GM12878 (cell line): ENCODE data around the gene CTSK. TPM values are rescaled to one million over a fixed set of nuclear protein-coding genes. Genes with fewer than 3 reads are reported as not detected.

Experiments used
- JUNB ChIP-seq: IDR thresholded peaks from 2 replicates; pipeline ENCODE4 v1.6.1; 2016; ENCODE audit warnings: antibody characterized with exemption, mild to moderate bottlenecking
- MAX ChIP-seq: IDR thresholded peaks from 2 replicates; pipeline ENCODE4 v1.6.1; 2012; ENCODE audit warnings: low read depth, low read length, improper control_type of control experiment
- NR2C1 ChIP-seq: fragments of 450-650 bp; IDR thresholded peaks from 2 replicates; pipeline ENCODE4 v1.6.1; 2017; ENCODE audit warnings: antibody characterized with exemption, mild to moderate bottlenecking, moderate library complexity
- SIN3A ChIP-seq: IDR thresholded peaks from 2 replicates; pipeline ENCODE4 v1.6.1; 2012; ENCODE audit warnings: low read depth, low read length, improper control_type of control experiment
- ZBED1 ChIP-seq: IDR thresholded peaks from 2 replicates; pipeline ENCODE4 v1.6.1; 2016; ENCODE audit warnings: borderline replicate concordance
- ZNF24 ChIP-seq: fragments of 450-650 bp; IDR thresholded peaks from 2 replicates; pipeline ENCODE4 v1.6.1; 2017; ENCODE audit warnings: antibody characterized with exemption, mild to moderate bottlenecking
- polyA plus RNA-seq, 11 experiments: library from polyadenylated mRNA; depleted of rRNA in 4 of 11; unstranded in 6 of 11; stranded (reverse) in 5 of 11; fragments of >200 nt; fragmentation: Nextera tagmentation in 4 of 11; fragmentation: Illumina TruSeq in 1 of 11; extraction: Ambion mirVana in 4 of 11; extraction: Trizol in 1 of 11; gene quantifications; 1 replicate in 1 of 11; 2 replicates in 10 of 11; pipeline versions ENCODE4 v1.2.1 to v1.2.3, GENCODE V29; 2011 to 2016; ENCODE audit warnings: inconsistent platforms in 2 of 11, missing spikeins in 2 of 11, low read depth in 1 of 11
- total RNA-seq, 4 experiments: library from RNA; depleted of rRNA in 3 of 4; stranded (reverse); fragments of >200 nt in 3 of 4; fragmentation: Illumina TruSeq in 1 of 4; extraction: Trizol in 1 of 4; gene quantifications; 2 replicates each; pipeline versions ENCODE4 v1.2.1 to v1.2.3, GENCODE V29; 2013 to 2021
- TF ChIP-seq, protein P1 (sequence below): fragments of 450-650 bp; IDR thresholded peaks from 2 replicates; pipeline ENCODE4 v1.6.1; 2017; ENCODE audit warnings: mild to moderate bottlenecking, moderate library complexity
- TF ChIP-seq, protein P2 (sequence below): fragments of 450-650 bp; IDR thresholded peaks from 2 replicates; pipeline ENCODE4 v1.6.1; 2016; ENCODE audit warnings: mild to moderate bottlenecking

The CTSK gene
- total and polyA plus RNA-seq, 10 of the 15 experiments (the other 5 are each of a cell fraction or from before 2014, with no cell fraction given) = 0.40 to 3.1 (median 0.83) TPM

DNA sequence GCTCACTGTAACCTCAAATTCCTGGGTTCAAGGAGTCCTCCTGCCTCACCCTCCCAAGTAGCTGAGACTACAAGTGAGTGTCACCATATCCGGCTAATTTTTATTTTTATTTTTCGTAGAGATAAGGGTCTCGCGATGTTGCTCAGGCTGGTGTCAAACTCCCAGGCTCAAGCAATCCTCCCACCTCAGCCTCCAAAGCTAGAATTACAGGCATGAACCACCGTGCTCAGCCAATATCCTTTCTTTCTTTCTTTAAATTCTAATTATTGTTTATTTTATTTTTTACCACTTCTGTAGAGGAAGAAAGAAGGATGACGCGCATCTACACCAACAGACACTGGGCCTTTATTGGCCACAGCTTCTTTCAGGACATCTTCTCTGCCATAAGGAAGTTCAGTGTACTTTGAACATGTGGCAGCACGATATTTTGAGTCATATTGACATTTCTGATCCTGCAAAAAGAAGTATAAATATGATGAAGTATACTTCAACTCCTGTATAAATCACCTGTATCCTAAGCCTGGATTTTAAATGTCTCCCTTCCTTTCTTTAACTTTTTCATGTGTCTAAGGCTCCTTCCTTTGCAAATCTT lies 58.2 kb downstream of the CTSK start (continued):
- TF ChIP-seq, protein P1, sequence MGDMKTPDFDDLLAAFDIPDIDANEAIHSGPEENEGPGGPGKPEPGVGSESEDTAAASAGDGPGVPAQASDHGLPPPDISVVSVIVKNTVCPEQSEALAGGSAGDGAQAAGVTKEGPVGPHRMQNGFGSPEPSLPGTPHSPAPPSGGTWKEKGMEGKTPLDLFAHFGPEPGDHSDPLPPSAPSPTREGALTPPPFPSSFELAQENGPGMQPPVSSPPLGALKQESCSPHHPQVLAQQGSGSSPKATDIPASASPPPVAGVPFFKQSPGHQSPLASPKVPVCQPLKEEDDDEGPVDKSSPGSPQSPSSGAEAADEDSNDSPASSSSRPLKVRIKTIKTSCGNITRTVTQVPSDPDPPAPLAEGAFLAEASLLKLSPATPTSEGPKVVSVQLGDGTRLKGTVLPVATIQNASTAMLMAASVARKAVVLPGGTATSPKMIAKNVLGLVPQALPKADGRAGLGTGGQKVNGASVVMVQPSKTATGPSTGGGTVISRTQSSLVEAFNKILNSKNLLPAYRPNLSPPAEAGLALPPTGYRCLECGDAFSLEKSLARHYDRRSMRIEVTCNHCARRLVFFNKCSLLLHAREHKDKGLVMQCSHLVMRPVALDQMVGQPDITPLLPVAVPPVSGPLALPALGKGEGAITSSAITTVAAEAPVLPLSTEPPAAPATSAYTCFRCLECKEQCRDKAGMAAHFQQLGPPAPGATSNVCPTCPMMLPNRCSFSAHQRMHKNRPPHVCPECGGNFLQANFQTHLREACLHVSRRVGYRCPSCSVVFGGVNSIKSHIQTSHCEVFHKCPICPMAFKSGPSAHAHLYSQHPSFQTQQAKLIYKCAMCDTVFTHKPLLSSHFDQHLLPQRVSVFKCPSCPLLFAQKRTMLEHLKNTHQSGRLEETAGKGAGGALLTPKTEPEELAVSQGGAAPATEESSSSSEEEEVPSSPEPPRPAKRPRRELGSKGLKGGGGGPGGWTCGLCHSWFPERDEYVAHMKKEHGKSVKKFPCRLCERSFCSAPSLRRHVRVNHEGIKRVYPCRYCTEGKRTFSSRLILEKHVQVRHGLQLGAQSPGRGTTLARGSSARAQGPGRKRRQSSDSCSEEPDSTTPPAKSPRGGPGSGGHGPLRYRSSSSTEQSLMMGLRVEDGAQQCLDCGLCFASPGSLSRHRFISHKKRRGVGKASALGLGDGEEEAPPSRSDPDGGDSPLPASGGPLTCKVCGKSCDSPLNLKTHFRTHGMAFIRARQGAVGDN = no peak
- no peak for TF ChIP-seq ZNF24
- no peak for TF ChIP-seq ZBED1
- no peak for TF ChIP-seq JUNB
- TF ChIP-seq, protein P2, sequence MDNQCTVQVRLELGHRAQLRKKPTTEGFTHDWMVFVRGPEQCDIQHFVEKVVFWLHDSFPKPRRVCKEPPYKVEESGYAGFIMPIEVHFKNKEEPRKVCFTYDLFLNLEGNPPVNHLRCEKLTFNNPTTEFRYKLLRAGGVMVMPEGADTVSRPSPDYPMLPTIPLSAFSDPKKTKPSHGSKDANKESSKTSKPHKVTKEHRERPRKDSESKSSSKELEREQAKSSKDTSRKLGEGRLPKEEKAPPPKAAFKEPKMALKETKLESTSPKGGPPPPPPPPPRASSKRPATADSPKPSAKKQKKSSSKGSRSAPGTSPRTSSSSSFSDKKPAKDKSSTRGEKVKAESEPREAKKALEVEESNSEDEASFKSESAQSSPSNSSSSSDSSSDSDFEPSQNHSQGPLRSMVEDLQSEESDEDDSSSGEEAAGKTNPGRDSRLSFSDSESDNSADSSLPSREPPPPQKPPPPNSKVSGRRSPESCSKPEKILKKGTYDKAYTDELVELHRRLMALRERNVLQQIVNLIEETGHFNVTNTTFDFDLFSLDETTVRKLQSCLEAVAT = no peak
- TF ChIP-seq SIN3A = no peak
- no peak for TF ChIP-seq MAX
- TF ChIP-seq NR2C1 = no peak
- TF ChIP-seq, all 136 proteins: peak for 0
